Measurements from ENCODE around the gene PDE11A. TPM values are rescaled to one million over a fixed set of nuclear protein-coding genes. Genes with fewer than 3 reads are reported as not detected.

Gene PDE11A
- total and polyA plus RNA-seq, 2 of the 13 experiments (the other 11 are each of a cell fraction or from before 2014, with no cell fraction given) = 1.2 to 1.7 TPM

DNA sequence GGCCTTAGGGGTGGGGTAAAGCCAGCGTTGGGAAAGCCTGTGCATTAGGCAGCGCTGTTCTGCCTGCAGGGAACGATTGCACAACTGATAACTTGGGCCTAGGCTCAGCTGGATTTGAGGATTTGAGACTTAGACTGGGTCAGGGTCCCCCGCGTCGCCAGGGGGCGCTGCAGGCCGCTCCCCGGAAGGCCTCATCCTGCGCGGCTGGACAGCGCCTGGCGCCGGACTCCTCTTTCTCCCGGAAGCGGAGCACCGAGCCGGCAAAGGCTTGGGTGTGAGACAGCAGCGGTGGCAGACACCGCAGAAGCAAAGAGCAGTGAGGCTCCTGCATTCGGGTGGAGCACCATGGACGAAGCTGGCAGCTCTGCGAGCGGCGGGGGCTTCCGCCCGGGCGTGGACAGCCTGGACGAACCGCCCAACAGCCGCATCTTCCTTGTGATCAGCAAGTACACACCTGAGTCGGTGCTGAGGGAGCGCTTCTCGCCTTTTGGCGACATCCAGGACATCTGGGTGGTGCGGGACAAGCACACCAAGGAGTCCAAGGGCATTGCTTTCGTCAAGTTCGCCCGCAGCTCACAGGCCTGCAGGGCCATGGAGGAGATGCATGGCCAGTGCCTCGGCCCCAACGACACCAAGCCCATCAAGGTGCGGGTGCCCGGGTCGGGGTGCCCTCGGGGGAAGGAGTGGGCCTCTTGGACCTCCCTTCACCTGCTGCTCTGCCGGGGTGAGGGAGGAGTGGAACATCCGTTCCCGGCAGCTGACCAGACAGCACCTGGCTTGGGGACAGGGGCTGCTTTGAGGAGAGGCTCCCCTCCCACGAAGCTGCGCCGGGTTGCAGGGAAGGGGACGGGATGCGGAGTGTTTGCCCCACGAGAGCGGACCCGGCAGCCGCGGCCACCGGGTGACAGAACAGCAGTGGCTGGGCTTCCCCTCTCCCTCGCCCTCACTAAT, 39.9 kb upstream of the PDE11A start, which contains the start of gene RBM45 (continued):
- TF ChIP-seq SYNCRIP (IDR thresholded peaks at IDR 0.05; ENCODE audit: insufficient read depth, low read depth, low read length) (no peak), ZNF484 (CRISPR knock-in tag; IDR thresholded peaks at IDR 0.05; ENCODE audit: borderline replicate concordance, low read depth) (no peak; the same call in 1 of the 2 replicates), ZNF33B (CRISPR knock-in tag; IDR thresholded peaks at IDR 0.05) (peak; percentile 75; the same call in 1 of the 2 replicates), ZNF430 (CRISPR knock-in tag; IDR thresholded peaks at IDR 0.05) (peak; percentile 87), SRSF9 (IDR thresholded peaks at IDR 0.05; ENCODE audit: borderline replicate concordance, insufficient read depth, low read depth, low read length, poor library complexity, severe bottlenecking) (no peak), ZFP82 (CRISPR knock-in tag; IDR thresholded peaks at IDR 0.05; ENCODE audit: borderline replicate concordance) (0 out of 2 replicates have a peak, but pooled peaks have one; percentile 45), KLF9 (CRISPR knock-in tag; IDR thresholded peaks at IDR 0.05; ENCODE audit: low read depth) (peak; percentile 91; the same call in 1 of the 2 replicates), ZNF747 (CRISPR knock-in tag; IDR thresholded peaks at IDR 0.05; ENCODE audit: borderline replicate concordance) (peak; percentile 98), ZNF562 (CRISPR knock-in tag; IDR thresholded peaks at IDR 0.05; ENCODE audit: borderline replicate concordance) (no peak), GFI1 (CRISPR knock-in tag; IDR thresholded peaks at IDR 0.05; ENCODE audit: borderline replicate concordance) (peak; percentile 64; the same call in 1 of the 2 replicates), GATAD1 (CRISPR knock-in tag; IDR thresholded peaks at IDR 0.05) (peak; percentile 94)
- TF ChIP-seq, protein P1, sequence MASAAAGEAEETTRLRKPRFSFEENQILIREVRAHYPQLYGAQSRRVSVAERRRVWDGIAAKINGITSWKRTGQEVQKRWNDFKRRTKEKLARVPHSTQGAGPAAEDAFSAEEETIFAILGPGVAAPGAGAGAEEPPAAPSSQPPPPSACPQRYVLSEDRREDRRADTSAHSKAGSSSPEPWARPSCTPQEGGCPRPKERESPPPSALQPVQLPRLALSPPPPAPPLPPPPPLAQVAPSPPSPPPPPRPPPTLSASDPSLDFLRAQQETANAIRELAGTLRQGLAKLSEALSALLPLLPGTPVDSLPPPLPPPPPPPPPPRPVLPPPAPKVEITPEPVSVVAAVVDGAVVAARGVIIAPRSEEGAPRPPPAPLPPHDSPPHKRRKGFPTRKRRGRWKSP (CRISPR knock-in tag; IDR thresholded peaks at IDR 0.05) = peak; percentile 97
- TF ChIP-seq, protein P2, sequence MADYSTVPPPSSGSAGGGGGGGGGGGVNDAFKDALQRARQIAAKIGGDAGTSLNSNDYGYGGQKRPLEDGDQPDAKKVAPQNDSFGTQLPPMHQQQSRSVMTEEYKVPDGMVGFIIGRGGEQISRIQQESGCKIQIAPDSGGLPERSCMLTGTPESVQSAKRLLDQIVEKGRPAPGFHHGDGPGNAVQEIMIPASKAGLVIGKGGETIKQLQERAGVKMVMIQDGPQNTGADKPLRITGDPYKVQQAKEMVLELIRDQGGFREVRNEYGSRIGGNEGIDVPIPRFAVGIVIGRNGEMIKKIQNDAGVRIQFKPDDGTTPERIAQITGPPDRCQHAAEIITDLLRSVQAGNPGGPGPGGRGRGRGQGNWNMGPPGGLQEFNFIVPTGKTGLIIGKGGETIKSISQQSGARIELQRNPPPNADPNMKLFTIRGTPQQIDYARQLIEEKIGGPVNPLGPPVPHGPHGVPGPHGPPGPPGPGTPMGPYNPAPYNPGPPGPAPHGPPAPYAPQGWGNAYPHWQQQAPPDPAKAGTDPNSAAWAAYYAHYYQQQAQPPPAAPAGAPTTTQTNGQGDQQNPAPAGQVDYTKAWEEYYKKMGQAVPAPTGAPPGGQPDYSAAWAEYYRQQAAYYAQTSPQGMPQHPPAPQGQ (CRISPR knock-in tag; IDR thresholded peaks at IDR 0.05; ENCODE audit: borderline replicate concordance) = 0 out of 2 replicates have a peak, but pooled peaks have one; percentile 37
- TF ChIP-seq, protein P3, sequence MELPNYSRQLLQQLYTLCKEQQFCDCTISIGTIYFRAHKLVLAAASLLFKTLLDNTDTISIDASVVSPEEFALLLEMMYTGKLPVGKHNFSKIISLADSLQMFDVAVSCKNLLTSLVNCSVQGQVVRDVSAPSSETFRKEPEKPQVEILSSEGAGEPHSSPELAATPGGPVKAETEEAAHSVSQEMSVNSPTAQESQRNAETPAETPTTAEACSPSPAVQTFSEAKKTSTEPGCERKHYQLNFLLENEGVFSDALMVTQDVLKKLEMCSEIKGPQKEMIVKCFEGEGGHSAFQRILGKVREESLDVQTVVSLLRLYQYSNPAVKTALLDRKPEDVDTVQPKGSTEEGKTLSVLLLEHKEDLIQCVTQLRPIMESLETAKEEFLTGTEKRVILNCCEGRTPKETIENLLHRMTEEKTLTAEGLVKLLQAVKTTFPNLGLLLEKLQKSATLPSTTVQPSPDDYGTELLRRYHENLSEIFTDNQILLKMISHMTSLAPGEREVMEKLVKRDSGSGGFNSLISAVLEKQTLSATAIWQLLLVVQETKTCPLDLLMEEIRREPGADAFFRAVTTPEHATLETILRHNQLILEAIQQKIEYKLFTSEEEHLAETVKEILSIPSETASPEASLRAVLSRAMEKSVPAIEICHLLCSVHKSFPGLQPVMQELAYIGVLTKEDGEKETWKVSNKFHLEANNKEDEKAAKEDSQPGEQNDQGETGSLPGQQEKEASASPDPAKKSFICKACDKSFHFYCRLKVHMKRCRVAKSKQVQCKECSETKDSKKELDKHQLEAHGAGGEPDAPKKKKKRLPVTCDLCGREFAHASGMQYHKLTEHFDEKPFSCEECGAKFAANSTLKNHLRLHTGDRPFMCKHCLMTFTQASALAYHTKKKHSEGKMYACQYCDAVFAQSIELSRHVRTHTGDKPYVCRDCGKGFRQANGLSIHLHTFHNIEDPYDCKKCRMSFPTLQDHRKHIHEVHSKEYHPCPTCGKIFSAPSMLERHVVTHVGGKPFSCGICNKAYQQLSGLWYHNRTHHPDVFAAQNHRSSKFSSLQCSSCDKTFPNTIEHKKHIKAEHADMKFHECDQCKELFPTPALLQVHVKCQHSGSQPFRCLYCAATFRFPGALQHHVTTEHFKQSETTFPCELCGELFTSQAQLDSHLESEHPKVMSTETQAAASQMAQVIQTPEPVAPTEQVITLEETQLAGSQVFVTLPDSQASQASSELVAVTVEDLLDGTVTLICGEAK (IDR thresholded peaks at IDR 0.05) = no peak
- TF ChIP-seq, protein P3 (CRISPR knock-in tag; IDR thresholded peaks at IDR 0.05) = peak; percentile 95
